ENCODE data around the gene PPARD.
"Not testable (repeated sequence)": the region's sequence is repeated elsewhere in the genome, so short reads cannot be mapped to it uniquely, and the experiment has no call there.

Gene PPARD

GRCh38 chr6:35302604-35303241 is 39.6 kb upstream of the PPARD start:
- Mint-ChIP-seq H3K4me1 (peaks cover 33% of the 10 kb centered on the region), H3K27me3 (ENCODE audit: low read depth, poor library complexity) (peaks cover 9% of the 10 kb centered on the region), H3K4me3 (peak overlapping the region; percentile 35), H3K27ac (peak overlapping the region; percentile 62), H3K36me3 (ENCODE audit: low read depth) (no peaks in the 10 kb centered on the region), H3K9me3 (no peaks in the 10 kb centered on the region)
- DNase-seq = peak; percentile 46
- TF ChIP-seq CTCF (IDR thresholded peaks at IDR 0.05) = no peak

- H3K4me3 Mint-ChIP-seq = no peak overlapping the region
- H3K9me3 Mint-ChIP-seq = no peaks in the 10 kb centered on the region
- H3K27ac Mint-ChIP-seq = peak overlapping the region; percentile 14
- H3K4me1 Mint-ChIP-seq = peaks cover 26% of the 10 kb centered on the region
- H3K27me3 Mint-ChIP-seq (ENCODE audit: low read depth, poor library complexity) = peaks cover 16% of the 10 kb centered on the region
- no peaks in the 10 kb centered on the region for H3K36me3 Mint-ChIP-seq (ENCODE audit: low read depth)
- DNase-seq = no peak
- TF ChIP-seq CTCF (IDR thresholded peaks at IDR 0.05) = no peak
Measured at GRCh38 chr6:35304299-35304698, 38.1 kb upstream of the PPARD start.

- Mint-ChIP-seq H3K9me3 (no peaks in the 10 kb centered on the region), H3K4me3 (no peak overlapping the region), H3K36me3 (ENCODE audit: low read depth) (no peaks in the 10 kb centered on the region), H3K4me1 (peaks cover 21% of the 10 kb centered on the region), H3K27me3 (ENCODE audit: low read depth, poor library complexity) (peaks cover 12% of the 10 kb centered on the region), H3K27ac (no peak overlapping the region)
- DNase-seq = no peak
- TF ChIP-seq CTCF (IDR thresholded peaks at IDR 0.05) = no peak
Measured at GRCh38 chr6:35305117-35305516, 37.2 kb upstream of the PPARD start.

- peaks cover 12% of the 10 kb centered on the region for H3K27me3 Mint-ChIP-seq (ENCODE audit: low read depth, poor library complexity)
- H3K9me3 Mint-ChIP-seq; H3K4me3 Mint-ChIP-seq; H3K27ac Mint-ChIP-seq; H3K36me3 Mint-ChIP-seq (ENCODE audit: low read depth); DNase-seq: not testable (repeated sequence)
- peaks cover 21% of the 10 kb centered on the region for H3K4me1 Mint-ChIP-seq
Measured at GRCh38 chr6:35307138-35307537, 35.2 kb upstream of the PPARD start.

GRCh38 chr6:35308543-35308942 is 33.8 kb upstream of the PPARD start:
- H3K27me3 Mint-ChIP-seq (ENCODE audit: low read depth, poor library complexity) = peaks cover 16% of the 10 kb centered on the region
- H3K27ac Mint-ChIP-seq; H3K36me3 Mint-ChIP-seq (ENCODE audit: low read depth); DNase-seq; H3K9me3 Mint-ChIP-seq; H3K4me3 Mint-ChIP-seq; H3K4me1 Mint-ChIP-seq: not testable (repeated sequence)

GRCh38 chr6:35309611-35310264 is 32.6 kb upstream of the PPARD start:
- Mint-ChIP-seq H3K9me3 (no peaks in the 10 kb centered on the region), H3K4me1 (no peaks in the 10 kb centered on the region), H3K27ac (no peak overlapping the region), H3K36me3 (ENCODE audit: low read depth) (no peaks in the 10 kb centered on the region), H3K4me3 (no peak overlapping the region), H3K27me3 (ENCODE audit: low read depth, poor library complexity) (peaks cover 25% of the 10 kb centered on the region)
- TF ChIP-seq CTCF (IDR thresholded peaks at IDR 0.05) = no peak
- no peak for DNase-seq
